ENCODE data around the gene FLNB. TPM values are rescaled to one million over a fixed set of nuclear protein-coding genes. Genes with fewer than 3 reads are reported as not detected.

FLNB gene
- polyA plus RNA-seq, 4 donors, result 162 to 186 (median 171) TPM

- DNase-seq (ENCODE audit: low read depth in 4 of 4, low spot score in 2 of 4), result no peak
These were observed 94.1 kb downstream of the FLNB start for GRCh38 chr3:58102390-58102750.

DNA sequence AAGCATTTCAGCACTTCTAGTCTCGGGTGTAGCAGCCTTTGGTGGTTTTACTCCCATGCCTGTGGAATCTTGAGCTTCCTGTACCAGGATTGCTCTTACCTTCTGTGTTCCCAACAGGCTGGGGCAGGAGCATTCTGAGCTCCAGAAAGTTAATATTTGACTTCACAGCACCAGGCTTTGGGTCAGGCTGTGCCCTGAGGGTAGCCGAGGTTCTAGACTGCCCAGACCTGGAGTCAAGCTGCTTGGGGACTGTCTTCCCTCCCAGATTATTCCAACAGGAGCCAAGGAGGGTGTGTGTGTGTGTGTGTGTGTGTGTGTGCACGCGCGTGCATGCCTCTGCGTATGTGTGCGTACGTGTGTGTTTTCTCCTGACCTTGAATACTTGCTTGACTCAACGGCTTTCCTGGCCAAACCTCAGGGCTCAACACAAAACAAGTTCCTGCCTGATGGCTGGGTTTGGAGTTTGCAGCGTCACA lies 94.8 kb downstream of the FLNB start:
- no peak for DNase-seq (ENCODE audit: low read depth in 4 of 4, low spot score in 2 of 4)

DNA sequence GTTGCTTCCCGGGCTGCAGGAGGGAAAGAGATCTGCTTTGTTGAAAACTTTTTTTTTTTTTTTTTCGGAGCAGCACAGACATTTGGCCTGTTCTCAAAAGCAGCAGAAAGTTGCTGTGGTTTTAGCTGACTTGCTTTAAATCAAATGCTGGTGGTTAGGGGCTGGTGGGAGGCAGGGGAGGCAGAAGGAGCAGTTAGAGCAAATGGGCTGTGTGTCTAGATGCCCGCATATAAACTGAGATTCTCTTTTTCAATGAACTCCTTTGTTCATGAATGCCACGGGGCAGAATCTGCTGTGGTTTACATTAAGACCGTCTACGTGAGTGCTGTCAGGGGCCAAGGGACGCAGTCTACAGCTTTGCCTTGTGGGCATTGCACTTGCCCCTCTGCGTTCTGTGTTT lies 95.9 kb downstream of the FLNB start:
- no peak for DNase-seq (ENCODE audit: low read depth in 4 of 4, low spot score in 2 of 4)

GRCh38 chr3:58104712-58105111 lies 96.5 kb downstream of the FLNB start:
- DNase-seq (ENCODE audit: low read depth in 4 of 4, low spot score in 2 of 4), result no peak

GRCh38 chr3:58105196-58105595 lies 97.0 kb downstream of the FLNB start:
- DNase-seq (ENCODE audit: low read depth in 4 of 4, low spot score in 2 of 4), result no peak

- no peak for DNase-seq (ENCODE audit: low read depth in 4 of 4, low spot score in 2 of 4)
These were observed 97.8 kb downstream of the FLNB start for GRCh38 chr3:58106061-58106460.

DNA sequence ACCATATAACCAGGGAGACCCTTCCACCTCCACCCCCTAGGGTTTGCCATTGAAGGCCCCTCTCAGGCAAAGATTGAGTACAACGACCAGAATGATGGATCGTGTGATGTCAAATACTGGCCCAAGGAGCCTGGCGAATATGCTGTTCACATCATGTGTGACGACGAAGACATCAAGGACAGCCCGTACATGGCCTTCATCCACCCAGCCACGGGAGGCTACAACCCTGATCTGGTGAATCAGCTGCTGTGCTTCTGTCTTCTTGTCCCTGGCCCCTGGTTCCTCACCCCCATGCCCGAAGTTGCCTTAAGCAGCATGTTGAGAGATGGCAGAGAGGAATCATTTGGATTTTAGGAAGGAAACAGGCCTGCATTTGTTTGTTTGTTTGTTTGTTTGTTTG lies 98.4 kb downstream of the FLNB start:
- DNase-seq (ENCODE audit: low read depth in 4 of 4, low spot score in 2 of 4), result no peak

DNA sequence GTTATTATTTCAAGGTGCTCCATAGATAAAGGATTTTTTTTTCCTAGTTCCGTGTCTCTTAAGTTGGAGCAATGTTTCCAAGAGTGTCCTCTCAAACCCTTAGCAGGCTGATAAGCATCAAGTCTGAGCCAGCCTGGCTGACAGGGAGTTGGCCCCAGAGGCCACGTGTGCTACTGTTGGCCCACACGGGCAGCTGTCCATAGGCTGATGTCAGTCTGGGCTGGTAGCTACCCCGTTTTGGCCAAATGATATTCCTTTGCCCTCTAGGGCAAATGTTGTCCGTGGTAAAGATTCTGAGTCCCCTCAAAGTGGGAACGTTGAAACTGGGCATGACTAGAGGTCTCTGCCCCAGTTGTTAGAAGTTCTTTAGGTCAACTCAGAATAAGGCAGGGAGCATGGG lies 99.4 kb downstream of the FLNB start:
- DNase-seq (ENCODE audit: low read depth in 4 of 4, low spot score in 2 of 4), result no peak

DNA sequence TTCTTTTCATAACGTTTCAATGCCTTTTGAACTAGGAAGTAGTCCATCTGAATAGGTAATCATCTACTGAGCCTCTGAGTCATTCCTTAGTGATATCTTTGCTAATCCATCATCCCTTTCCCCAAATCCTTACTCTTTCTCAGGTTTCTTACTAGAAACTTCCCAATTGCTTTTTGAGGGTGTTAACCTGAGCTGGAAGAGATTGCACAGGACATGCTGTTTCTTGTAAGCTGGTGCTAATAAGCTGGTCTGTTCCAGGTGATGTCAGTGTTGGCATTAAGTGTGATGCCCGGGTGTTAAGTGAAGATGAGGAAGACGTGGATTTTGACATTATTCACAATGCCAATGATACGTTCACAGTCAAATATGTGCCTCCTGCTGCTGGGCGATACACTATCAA lies 101.5 kb downstream of the FLNB start:
- no peak for DNase-seq (ENCODE audit: low read depth in 4 of 4, low spot score in 2 of 4)

DNA sequence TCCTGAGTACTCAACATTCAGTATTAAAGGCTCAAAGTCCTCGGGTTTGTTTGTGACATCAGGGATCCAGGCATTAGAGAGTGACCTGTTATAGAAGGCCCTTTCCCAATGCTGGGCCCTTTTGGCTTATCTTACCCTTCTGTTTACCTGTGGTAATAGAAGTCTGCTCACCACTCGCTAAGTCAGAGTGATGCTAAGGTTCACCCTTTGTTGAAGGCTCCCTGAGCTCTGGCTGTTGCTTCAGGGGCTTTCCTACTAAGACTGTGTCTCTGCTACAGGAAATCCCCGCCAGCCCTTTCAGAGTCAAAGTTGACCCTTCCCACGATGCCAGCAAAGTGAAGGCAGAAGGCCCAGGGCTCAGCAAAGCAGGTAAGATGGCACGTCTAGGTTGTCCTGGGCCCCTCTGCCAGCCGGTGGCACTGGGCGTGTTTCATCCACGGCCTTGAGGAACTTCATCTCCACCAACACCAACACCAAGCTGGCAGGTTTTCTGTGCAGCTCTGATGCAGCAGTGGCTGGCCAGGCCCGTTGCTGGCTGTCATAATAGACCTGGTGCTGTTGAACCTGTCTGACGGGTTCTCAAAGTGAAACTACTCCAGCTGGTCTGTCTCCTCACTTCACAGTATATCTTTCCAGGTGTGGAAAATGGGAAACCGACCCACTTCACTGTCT lies 103.4 kb downstream of the FLNB start:
- DNase-seq (ENCODE audit: low read depth in 4 of 4, low spot score in 2 of 4), result peak in 1 of 4 donors; percentile 53

DNA sequence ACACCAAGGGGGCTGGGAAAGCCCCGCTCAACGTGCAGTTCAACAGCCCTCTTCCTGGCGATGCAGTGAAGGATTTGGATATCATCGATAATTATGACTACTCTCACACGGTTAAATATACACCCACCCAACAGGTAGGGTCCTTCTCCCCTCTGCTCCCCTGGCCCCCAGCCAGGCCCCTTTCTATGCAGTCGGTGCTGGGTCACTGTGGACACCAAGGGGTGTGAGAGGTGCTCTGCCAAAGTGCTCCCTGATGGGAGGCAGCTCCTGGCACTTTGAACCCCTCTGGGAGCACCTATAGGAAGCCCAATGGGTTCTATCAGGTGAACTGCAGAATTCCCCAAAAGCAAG lies 103.9 kb downstream of the FLNB start:
- DNase-seq (ENCODE audit: low read depth in 4 of 4, low spot score in 2 of 4), result no peak

- no peak for DNase-seq (ENCODE audit: low read depth in 4 of 4, low spot score in 2 of 4)
These were observed 107.0 kb downstream of the FLNB start for GRCh38 chr3:58115175-58115574.

DNA sequence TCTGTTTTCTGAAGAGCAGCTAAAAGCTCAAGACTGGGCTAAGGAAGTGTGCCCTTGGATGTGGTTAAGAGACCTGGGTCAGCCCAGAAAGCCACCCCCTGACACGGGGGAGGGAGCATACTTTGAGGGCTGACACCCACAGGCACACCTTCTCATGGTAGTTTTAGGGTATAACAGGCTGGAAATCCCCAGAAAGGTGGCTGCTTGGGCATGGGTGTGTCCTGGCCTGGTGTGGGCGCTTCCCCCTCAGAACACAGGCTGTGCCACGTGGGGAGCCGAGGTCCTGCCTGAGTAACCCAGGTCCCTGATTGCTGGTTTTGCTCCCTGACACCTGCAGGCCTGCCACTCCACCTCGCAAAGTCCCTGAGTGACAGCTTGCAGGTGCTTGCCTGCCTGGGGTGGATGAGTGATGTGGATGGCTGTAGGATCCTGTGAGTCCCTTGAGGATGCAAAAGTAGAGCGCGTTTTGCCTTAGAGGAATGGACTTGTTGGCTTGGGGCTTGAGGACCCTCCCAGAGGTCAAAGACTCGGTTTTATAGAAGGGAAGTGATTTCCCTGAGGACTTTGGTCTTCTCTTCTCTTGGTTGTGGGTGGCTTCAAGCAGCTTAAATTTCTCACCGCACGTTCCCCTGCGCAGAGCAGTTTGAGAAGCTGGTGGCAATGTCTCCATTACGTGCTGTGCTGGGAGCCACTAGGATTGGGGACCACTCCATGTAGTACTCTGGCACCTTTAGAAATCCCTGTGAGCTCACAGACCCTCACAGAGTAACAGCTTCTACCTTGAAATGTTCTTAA lies 108.1 kb downstream of the FLNB start:
- DNase-seq (ENCODE audit: low read depth in 4 of 4, low spot score in 2 of 4), result no peak

GRCh38 chr3:58116985-58117384 lies 108.8 kb downstream of the FLNB start:
- no peak for DNase-seq (ENCODE audit: low read depth in 4 of 4, low spot score in 2 of 4)

- DNase-seq (ENCODE audit: low read depth in 4 of 4, low spot score in 2 of 4), result peak in 1 of 4 donors; percentile 45
These were observed 109.4 kb downstream of the FLNB start for GRCh38 chr3:58117561-58118181.

GRCh38 chr3:58119186-58119585 lies 111.0 kb downstream of the FLNB start:
- DNase-seq (ENCODE audit: low read depth in 4 of 4, low spot score in 2 of 4), result no peak

DNA sequence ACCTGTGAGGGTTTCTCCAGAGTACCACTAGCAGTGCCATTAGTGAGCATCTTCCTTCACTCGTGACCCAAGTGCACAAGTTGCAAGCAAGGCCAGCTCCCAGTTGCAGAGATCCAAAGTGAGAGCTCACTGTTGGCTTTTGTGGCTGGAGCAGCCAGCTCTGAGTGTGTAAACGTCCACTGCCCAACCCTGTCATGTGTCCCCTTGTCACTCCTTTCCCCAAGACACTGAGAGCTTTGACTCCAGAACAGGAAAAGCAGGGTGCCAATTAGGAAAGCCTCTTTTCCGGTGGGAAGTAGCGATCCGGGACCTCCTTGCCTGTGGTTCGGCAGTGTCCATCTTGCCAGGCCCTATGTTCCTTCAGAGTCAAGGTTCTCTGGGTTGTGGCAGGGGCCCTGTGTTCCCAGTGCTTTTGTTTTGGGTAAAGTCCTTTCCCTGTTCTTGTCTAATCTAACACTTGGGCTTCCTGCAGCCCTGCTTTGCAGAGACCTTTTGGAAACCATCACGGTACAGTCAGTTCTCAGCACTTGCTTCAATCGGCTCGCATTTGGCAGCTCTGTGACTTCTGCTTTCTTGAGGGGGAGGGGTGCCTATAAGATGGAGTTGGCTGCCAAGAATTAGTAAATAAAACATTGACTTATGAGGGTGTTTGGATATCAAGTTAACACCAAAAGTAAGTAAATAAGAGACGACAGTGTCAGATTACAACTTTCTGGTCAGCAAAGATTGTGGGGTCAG lies 112.0 kb downstream of the FLNB start:
- peak in 1 of 4 donors; percentile 34 for DNase-seq (ENCODE audit: low read depth in 4 of 4, low spot score in 2 of 4)

GRCh38 chr3:58121183-58121582 lies 113.0 kb downstream of the FLNB start:
- no peak for DNase-seq (ENCODE audit: low read depth in 4 of 4, low spot score in 2 of 4)

DNA sequence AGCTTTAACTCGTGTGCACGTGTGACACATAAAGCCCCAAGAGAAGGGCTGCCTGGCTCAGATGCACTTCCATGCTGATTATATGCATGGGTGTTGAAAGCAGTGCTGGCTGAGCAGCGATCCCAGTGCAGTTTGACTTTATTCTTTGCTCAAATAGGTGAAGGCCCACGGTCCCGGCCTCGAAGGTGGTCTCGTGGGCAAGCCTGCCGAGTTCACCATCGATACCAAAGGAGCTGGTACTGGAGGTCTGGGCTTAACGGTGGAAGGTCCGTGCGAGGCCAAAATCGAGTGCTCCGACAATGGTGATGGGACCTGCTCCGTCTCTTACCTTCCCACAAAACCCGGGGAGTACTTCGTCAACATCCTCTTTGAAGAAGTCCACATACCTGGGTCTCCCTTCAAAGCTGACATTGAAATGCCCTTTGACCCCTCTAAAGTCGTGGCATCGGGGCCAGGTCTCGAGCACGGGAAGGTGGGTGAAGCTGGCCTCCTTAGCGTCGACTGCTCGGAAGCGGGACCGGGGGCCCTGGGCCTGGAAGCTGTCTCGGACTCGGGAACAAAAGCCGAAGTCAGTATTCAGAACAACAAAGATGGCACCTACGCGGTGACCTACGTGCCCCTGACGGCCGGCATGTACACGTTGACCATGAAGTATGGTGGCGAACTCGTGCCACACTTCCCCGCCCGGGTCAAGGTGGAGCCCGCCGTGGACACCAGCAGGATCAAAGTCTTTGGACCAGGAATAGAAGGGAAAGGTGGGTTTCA lies 114.9 kb downstream of the FLNB start:
- no peak for DNase-seq (ENCODE audit: low read depth in 4 of 4, low spot score in 2 of 4)

GRCh38 chr3:58124387-58124786 lies 116.2 kb downstream of the FLNB start:
- no peak for DNase-seq (ENCODE audit: low read depth in 4 of 4, low spot score in 2 of 4)
